Stimulated activated CD4-positive, alpha-beta T cell treated with anti-CD3 and anti-CD28 coated beads, Interleukin-4, amount 100 ng/mL, for 4 hours (primary cell): ENCODE results near the gene TCHHL1.

ENCODE experiments used
- DNase-seq, 2 experiments: peaks; one replicate each; pipeline ENCODE4 v3.0.0-alpha.2; 2020

TCHHL1 gene

GRCh38 chr1:152089014-152089674 is at the start of gene TCHHL1:
TSS of gene TCHHL1 (minus strand) at chr1:152089064. CDS start at chr1:152088143, 921 bp downstream.
- no peak for DNase-seq

- DNase-seq: no peak
These were observed 48.4 kb upstream of the TCHHL1 start for GRCh38 chr1:152137215-152137614.

- DNase-seq: no peak
These were observed 41.3 kb upstream of the TCHHL1 start for GRCh38 chr1:152130186-152130585.

- DNase-seq: no peak
These were observed 38.8 kb upstream of the TCHHL1 start for GRCh38 chr1:152127673-152128072.

- no peak for DNase-seq
These were observed 37.1 kb upstream of the TCHHL1 start for GRCh38 chr1:152125834-152126443.

- DNase-seq: no peak
These were observed 30.1 kb upstream of the TCHHL1 start for GRCh38 chr1:152118915-152119314.

- DNase-seq: no peak
These were observed 26.5 kb upstream of the TCHHL1 start, which contains the start of gene TCHH for GRCh38 chr1:152115344-152115743. TSS of gene TCHH (minus strand) at chr1:152115444. CDS start at chr1:152114080, 1,364 bp downstream.

GRCh38 chr1:152112885-152113432 is 24.1 kb upstream of the TCHHL1 start:
- no peak for DNase-seq

- DNase-seq: no peak
These were observed 23.4 kb upstream of the TCHHL1 start for GRCh38 chr1:152112101-152112884.

- peak in 1 of 2 experiments; percentile 16 for DNase-seq
These were observed 22.7 kb upstream of the TCHHL1 start for GRCh38 chr1:152111515-152111968.

GRCh38 chr1:152110860-152111514 is 22.1 kb upstream of the TCHHL1 start:
- DNase-seq: peak in 1 of 2 experiments; percentile 23

- peak; percentile 15 to 23 for DNase-seq
These were observed 21.5 kb upstream of the TCHHL1 start for GRCh38 chr1:152110365-152110859.

- no peak for DNase-seq
These were observed 21.1 kb upstream of the TCHHL1 start for GRCh38 chr1:152109998-152110294.

- no peak for DNase-seq
These were observed 20.6 kb upstream of the TCHHL1 start for GRCh38 chr1:152109231-152109997.

GRCh38 chr1:152108882-152109222 is 20.0 kb upstream of the TCHHL1 start:
- no peak for DNase-seq

- no peak for DNase-seq
These were observed 19.4 kb upstream of the TCHHL1 start for GRCh38 chr1:152107984-152108881.

GRCh38 chr1:152107031-152107983 is 18.4 kb upstream of the TCHHL1 start:
- DNase-seq: no peak

GRCh38 chr1:152104854-152105253 is 16.0 kb upstream of the TCHHL1 start:
- DNase-seq: no peak

- DNase-seq: no peak
These were observed 8.1 kb upstream of the TCHHL1 start for GRCh38 chr1:152096931-152097330.

- no peak for DNase-seq
These were observed 2.1 kb downstream of the TCHHL1 start for GRCh38 chr1:152086760-152087159.
